Measurements from ENCODE around the gene ZNF311.
A peak's percentile ranks its signal among the peaks of the same experiment; 100 is the strongest.

Gene ZNF311

DNA sequence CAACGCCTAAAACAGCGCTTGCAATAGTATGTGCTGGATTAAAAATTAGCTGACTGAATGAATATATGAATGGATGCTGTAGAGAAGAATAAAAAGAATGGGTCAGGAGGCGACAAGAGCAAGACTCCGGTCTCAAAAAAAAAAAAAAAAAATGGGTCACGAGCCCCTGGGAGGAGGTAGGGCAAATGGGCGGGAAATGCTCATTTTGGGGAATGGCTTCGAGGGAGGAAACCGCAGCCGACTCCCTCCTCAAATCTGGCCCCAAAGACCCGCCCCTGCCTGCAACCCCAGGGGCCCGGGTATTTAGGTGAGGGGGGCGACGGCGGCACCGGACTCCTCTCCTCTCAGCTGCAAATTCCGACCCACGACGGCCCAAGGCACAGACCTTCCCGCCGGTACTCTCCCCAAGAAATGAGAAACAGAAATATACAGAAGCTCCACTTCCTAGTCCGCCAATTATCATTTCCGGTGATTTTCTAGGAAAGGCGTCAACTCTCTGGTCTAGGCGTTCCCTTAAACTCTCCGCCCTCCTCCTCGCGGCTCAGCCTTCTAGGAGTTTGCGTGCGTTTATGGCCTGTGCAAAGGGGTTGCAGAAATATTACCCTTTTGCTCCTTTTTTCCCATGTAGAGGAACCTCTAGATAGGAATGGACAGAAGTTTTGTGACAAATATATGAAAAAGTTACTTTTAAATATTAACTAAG lies at the start of gene ZNF311:
TSS of gene ZNF311 (minus strand) at position 133 of the 703 bp plus-strand sequence. CDS start 1,361 bp downstream, outside the sequence.
- peak; percentile 74 for DNase-seq (ENCODE audit: low read depth)
- peak within 1 kb of the TSS; percentile 59 for H3K4me3 ChIP-seq (ENCODE audit: control insufficient read depth, low read depth, low read length)
- TF ChIP-seq, protein P1, sequence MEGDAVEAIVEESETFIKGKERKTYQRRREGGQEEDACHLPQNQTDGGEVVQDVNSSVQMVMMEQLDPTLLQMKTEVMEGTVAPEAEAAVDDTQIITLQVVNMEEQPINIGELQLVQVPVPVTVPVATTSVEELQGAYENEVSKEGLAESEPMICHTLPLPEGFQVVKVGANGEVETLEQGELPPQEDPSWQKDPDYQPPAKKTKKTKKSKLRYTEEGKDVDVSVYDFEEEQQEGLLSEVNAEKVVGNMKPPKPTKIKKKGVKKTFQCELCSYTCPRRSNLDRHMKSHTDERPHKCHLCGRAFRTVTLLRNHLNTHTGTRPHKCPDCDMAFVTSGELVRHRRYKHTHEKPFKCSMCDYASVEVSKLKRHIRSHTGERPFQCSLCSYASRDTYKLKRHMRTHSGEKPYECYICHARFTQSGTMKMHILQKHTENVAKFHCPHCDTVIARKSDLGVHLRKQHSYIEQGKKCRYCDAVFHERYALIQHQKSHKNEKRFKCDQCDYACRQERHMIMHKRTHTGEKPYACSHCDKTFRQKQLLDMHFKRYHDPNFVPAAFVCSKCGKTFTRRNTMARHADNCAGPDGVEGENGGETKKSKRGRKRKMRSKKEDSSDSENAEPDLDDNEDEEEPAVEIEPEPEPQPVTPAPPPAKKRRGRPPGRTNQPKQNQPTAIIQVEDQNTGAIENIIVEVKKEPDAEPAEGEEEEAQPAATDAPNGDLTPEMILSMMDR (conservative IDR thresholded peaks at IDR 0.05; ENCODE audit: control insufficient read depth, insufficient read depth, low read depth, low read length), result no peak

DNA sequence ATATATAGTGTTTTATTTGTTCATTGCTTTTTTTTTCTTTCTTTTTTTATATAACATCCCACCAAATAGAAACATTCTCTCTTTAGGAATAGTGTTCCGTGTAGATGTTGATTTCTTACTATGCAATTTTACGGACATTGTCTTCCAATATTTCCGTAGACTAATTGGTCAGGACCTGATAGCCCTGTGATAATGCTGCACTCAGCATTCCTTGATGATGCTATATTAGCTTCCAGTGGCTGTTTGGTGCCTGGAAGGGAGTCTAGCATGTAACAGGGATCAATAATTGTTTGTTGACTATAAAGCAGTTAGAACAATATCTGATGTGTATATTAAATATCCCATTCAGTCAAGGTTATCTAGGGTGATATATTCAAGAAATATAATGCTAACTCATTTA lies 46.6 kb upstream of the ZNF311 start:
- TF ChIP-seq, protein P1 (conservative IDR thresholded peaks at IDR 0.05; ENCODE audit: control insufficient read depth, insufficient read depth, low read depth, low read length), result no peak
- DNase-seq (ENCODE audit: low read depth), result no peak
- no peak overlapping the region for H3K4me3 ChIP-seq (ENCODE audit: control insufficient read depth, low read depth, low read length)

DNA sequence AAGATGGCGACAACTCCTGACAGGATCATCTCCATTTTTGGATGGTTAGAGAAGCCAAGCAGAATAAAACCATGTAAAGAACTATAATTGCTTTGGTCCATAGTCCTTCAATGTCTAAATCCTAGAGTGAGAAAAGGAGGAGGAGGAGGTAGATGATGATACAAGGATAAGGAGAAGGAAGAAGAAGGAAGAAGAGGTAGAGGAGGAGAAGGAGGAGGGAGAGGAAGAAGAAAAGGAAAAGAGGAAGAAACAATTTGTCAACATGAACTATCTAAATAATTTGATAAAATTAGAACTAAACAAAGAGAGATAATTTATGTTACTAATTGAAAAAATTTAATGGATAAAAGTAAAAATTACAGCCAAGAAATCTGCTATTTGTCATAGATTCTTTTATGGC lies 40.0 kb upstream of the ZNF311 start, which contains the start of gene OR2W1:
TSS of gene OR2W1 (minus strand) at position 101 of the 400 bp plus-strand sequence. CDS start at position 101, 0 bp downstream.
- TF ChIP-seq, protein P1 (conservative IDR thresholded peaks at IDR 0.05; ENCODE audit: control insufficient read depth, insufficient read depth, low read depth, low read length), result no peak
- H3K4me3 ChIP-seq (ENCODE audit: control insufficient read depth, low read depth, low read length), result no peak within 1 kb of the TSS

DNA sequence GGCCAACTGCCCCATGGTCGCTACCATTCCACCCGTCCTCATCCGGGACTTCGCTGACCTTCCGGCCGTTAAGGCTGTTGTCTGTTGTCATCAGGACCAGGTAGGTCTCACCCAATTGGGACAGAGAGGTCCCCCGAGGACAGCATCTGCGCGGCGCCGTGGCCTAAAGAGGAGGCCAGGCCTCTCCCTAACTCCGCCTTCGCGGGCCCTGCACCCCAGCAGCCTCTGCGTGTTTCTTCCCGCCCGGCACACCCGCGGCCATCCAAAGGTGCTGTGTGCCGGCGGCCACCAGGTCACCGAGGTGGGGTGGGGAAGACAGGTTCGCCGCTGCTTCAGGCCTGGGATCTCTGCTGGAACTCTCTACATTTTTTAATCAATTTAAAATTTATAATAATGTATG lies 30.8 kb upstream of the ZNF311 start:
- TF ChIP-seq, protein P1 (conservative IDR thresholded peaks at IDR 0.05; ENCODE audit: control insufficient read depth, insufficient read depth, low read depth, low read length), result no peak
- no peak overlapping the region for H3K4me3 ChIP-seq (ENCODE audit: control insufficient read depth, low read depth, low read length)
- no peak for DNase-seq (ENCODE audit: low read depth)

More for the DNA sequence above, 40.0 kb upstream of the ZNF311 start, which contains the start of gene OR2W1:
- DNase-seq (ENCODE audit: low read depth), result no peak

DNA sequence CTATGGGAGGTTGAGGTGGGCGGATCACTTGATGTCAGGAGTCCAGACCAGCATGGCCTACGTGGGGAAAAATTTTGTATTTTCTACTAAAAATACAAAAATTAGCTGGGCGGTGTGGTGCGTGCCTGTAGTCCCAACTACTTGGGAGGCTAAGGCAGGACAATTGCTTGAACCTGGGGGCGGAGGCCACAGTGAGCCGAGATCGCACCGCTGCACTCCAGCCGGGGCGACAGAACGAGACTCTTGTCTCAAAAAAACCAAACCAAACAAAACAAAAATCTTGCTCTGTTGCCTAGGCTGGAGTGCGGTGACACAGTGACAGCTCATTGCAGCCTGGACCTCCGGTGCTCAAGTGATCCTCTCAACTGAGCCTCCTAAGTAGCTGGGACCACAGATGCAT lies 23.7 kb upstream of the ZNF311 start:
- TF ChIP-seq, protein P1 (conservative IDR thresholded peaks at IDR 0.05; ENCODE audit: control insufficient read depth, insufficient read depth, low read depth, low read length), result no peak
- DNase-seq (ENCODE audit: low read depth), result no peak
- H3K4me3 ChIP-seq (ENCODE audit: control insufficient read depth, low read depth, low read length), result no peak overlapping the region

DNA sequence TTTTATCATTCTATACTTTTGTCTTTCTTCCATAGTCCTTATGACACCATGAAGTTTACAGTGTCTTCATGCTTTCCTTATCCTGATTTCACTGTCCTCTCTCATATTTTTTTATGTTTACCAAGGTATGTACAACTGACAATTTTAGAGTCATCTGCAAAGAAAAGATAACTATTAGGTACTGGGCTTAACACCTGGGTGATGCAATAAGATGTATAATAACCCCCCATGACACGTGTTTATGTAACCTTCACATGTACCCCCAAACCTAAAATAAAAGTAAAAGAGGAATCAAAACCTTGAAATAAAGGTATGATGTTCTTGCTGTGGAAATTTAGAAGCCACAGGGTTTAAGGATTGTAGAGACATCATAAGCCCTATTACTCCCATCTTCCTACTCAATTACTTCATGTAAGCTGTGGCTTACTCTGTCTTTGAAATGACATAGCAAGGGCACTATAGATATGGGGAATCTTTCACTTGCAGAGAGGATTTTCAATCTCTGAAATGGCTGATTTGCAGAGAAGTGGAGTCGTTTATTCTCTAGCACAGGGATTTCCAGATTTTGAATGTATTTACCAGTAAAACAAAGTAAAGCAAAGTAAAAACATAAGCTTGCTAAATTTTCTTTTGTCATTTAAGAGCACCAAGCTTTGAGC lies 20.9 kb upstream of the ZNF311 start:
- no peak for DNase-seq (ENCODE audit: low read depth)
- TF ChIP-seq, protein P1 (conservative IDR thresholded peaks at IDR 0.05; ENCODE audit: control insufficient read depth, insufficient read depth, low read depth, low read length), result no peak
- H3K4me3 ChIP-seq (ENCODE audit: control insufficient read depth, low read depth, low read length), result no peak overlapping the region

Data from fibroblast of mammary gland (primary cell).